Sigmoid colon (tissue), 7 donors: ENCODE data around the gene CTNND2. TPM values are rescaled to one million over a fixed set of nuclear protein-coding genes. Genes with fewer than 3 reads are reported as not detected.

Experiments
- DNase-seq: peaks from one replicate; pipeline ENCODE4 v3.0.0-alpha.2; 2019
- H3K27ac ChIP-seq, 4 donors: fragments of 200-600 bp; sonication (generic); one replicate each; pipeline ENCODE4 v1.5.1; 2016 to 2019; ENCODE audit warnings: mild to moderate bottlenecking in 1 of 4
- H3K27me3 ChIP-seq, 3 donors: fragments of 200-600 bp; sonication (generic); one replicate each; pipeline ENCODE4 v1.5.1; 2019; ENCODE audit warnings: mild to moderate bottlenecking in 1 of 3
- H3K36me3 ChIP-seq, 4 donors: fragments of 200-600 bp; sonication (generic); one replicate each; pipeline ENCODE4 v1.5.1; 2016 to 2019
- H3K4me1 ChIP-seq, 4 donors: fragments of 200-600 bp; sonication (generic); one replicate each; pipeline ENCODE4 v1.5.1; 2017 to 2019
- H3K4me3 ChIP-seq, 4 donors: fragments of 200-600 bp; sonication (generic); one replicate each; pipeline ENCODE4 v1.5.1; 2017 to 2019; ENCODE audit warnings: mild to moderate bottlenecking in 2 of 4, moderate library complexity in 1 of 4
- H3K9me3 ChIP-seq, 4 donors: fragments of 200-600 bp in 3 of 4; sonication (generic) in 3 of 4; one replicate each; pipeline versions ENCODE4 v1.5.1 to v1.6.1; 2013 to 2019
- CTCF ChIP-seq, 4 experiments: fragments of 450-650 bp in 3 of 4; fragments of 200-600 bp in 1 of 4; IDR thresholded peaks; one replicate each; pipeline ENCODE4 v1.5.1; 2016 to 2019; ENCODE audit warnings: antibody characterized with exemption in 4 of 4, mild to moderate bottlenecking in 3 of 4, moderate library complexity in 2 of 4
- EP300 ChIP-seq, 4 donors: sonication (generic); formaldehyde crosslinking; IDR thresholded peaks; one replicate each; pipeline ENCODE4 v1.6.1; 2017; ENCODE audit warnings: antibody characterized with exemption in 4 of 4
- POLR2A ChIP-seq, 2 donors: fragments of 450-650 bp; IDR thresholded peaks; one replicate each; pipeline ENCODE4 v1.6.1; 2016; ENCODE audit warnings: antibody characterized with exemption in 2 of 2, mild to moderate bottlenecking in 2 of 2, moderate library complexity in 2 of 2
- POLR2AphosphoS5 ChIP-seq, 4 donors: sonication (generic); formaldehyde crosslinking; IDR thresholded peaks; one replicate each; pipeline ENCODE4 v1.6.1; 2017; ENCODE audit warnings: antibody characterized with exemption in 4 of 4
- WGBS, 2 donors: extraction: QIAGEN DNeasy Blood & Tissue Kit; methylation state at CpG; one replicate each; pipeline ENCODE4 v1.1.7; 2013; 5-methylcytosine and 5-hydroxymethylcytosine counted together
- intact Hi-C: fragments of 100-400 bp; cut with DNase I; formaldehyde crosslinking; loops from one replicate; pipeline ENCODE4 v1.15.1; 2023
- polyA plus RNA-seq, 3 donors: library from polyadenylated mRNA; stranded (reverse); fragments of 200-250 nt; gene quantifications; one replicate each; pipeline ENCODE4 v1.2.3, GENCODE V29; 2013
- total RNA-seq, 4 donors: library from RNA; depleted of rRNA; stranded (reverse); fragments of >200 nt; gene quantifications; one replicate each; pipeline ENCODE4 v1.1.0, GENCODE V29; 2016
- donor health status: healthy with polysubstance abuse.
- donor health status: Bipolar disorder and iron deficiency.
- donor health status: healthy.

The CTNND2 gene
- total and polyA plus RNA-seq, 7 donors: 0.36 to 2.5 (median 0.84) TPM; not detected in 1

DNA sequence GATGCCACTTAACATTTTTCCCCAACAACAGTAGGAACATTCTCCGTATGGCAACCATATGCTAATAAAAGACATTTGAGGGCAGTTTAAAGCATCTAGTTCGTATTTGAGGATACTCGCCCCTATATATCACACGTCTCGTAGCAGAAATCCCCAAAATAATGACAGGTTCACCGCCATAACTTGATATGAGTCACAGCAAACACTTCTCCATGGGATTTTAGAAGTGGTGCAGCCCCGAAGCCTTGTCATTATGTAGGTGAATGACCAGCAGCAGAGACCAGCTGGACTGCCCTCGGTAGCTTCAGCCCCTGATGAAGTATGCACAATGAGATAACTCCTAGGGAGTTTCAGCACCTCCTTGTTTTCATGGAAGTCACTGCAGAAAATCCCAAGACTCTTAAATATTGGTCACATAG lies 2.0 kb downstream of the CTNND2 start:
- 69 to 71% methylated on average over 8 of the region's 8 CpGs for WGBS, 2 donors
- Histone ChIP-seq H3K27me3 (peaks cover 7 to 46% (median 13%) of the 10 kb centered on the region in 3 donors), H3K4me3 (no peak overlapping the region), H3K4me1 (peaks cover 0 to 8% (median 5%) of the 10 kb centered on the region in 4 donors), H3K36me3 (no peaks in the 10 kb centered on the region), H3K27ac (no peak overlapping the region), H3K9me3 (no peaks in the 10 kb centered on the region)
- DNase-seq: no peak
- TF ChIP-seq EP300 (IDR thresholded peaks at IDR 0.05) (no peak), POLR2AphosphoS5 (IDR thresholded peaks at IDR 0.05) (no peak)
- intact Hi-C loops: no loop called here

DNA sequence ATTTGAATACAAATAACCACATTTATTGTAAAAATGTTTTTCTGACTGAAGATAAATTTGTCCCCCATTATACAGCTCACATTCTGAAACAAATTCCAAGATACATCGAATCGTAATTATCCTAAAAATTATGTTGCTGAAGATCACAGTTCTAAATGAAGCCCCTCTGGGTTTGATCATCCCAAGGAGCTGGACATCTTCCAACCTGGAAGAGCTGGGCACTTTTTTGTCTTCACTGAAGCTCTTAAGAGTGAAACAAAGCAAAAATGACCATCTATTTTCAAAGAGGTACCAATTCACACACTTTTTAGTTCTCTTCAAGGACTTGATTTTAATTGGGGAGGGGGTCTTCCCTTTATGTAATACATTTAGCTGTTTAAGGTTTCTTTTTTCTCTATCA lies 5.5 kb downstream of the CTNND2 start:
- WGBS, 2 donors: 88 to 89% methylated on average over 2 of the region's 2 CpGs
- no peak for DNase-seq
- TF ChIP-seq CTCF (IDR thresholded peaks at IDR 0.05) (no peak), POLR2AphosphoS5 (IDR thresholded peaks at IDR 0.05) (no peak), EP300 (IDR thresholded peaks at IDR 0.05) (no peak), POLR2A (IDR thresholded peaks at IDR 0.05) (no peak)
- Histone ChIP-seq H3K27me3 (peaks cover 7 to 19% (median 10%) of the 10 kb centered on the region in 3 donors), H3K27ac (no peak overlapping the region), H3K36me3 (no peaks in the 10 kb centered on the region), H3K9me3 (no peaks in the 10 kb centered on the region), H3K4me1 (peaks cover 0 to 8% (median 5%) of the 10 kb centered on the region in 4 donors), H3K4me3 (no peak overlapping the region)
- intact Hi-C loops: no loop called here

DNA sequence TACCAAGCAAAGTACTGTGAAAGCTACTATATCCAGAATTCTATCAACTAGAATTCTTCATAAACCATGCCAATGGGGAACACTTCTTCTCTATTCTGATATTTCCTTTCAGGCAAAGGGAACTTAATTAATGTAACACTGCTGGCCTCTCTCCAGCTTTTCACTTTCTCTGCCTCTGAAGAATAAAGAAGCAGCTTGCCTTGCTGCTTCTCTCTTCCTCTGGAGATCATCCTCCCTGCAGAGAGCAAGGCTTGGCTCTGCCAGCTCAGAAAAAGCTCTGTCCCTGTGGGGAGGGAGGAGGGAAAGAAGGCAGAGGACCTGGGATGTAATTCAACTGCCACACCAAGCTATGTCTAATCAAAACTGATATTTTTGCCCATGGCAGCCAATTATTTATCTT lies 6.5 kb downstream of the CTNND2 start:
- intact Hi-C loops: no loop called here
- peaks cover 4 to 9% (median 5%) of the 10 kb centered on the region in 3 donors for H3K27me3 ChIP-seq
- no peaks in the 10 kb centered on the region for H3K36me3 ChIP-seq
- TF ChIP-seq POLR2AphosphoS5 (IDR thresholded peaks at IDR 0.05): no peak
- no peak for TF ChIP-seq EP300 (IDR thresholded peaks at IDR 0.05)
- TF ChIP-seq CTCF (IDR thresholded peaks at IDR 0.05): no peak
- no peak for TF ChIP-seq POLR2A (IDR thresholded peaks at IDR 0.05)
- no peaks in the 10 kb centered on the region for H3K4me1 ChIP-seq
- no peak overlapping the region for H3K27ac ChIP-seq
- no peak overlapping the region for H3K4me3 ChIP-seq
- no peak for DNase-seq
- no peaks in the 10 kb centered on the region for H3K9me3 ChIP-seq

DNA sequence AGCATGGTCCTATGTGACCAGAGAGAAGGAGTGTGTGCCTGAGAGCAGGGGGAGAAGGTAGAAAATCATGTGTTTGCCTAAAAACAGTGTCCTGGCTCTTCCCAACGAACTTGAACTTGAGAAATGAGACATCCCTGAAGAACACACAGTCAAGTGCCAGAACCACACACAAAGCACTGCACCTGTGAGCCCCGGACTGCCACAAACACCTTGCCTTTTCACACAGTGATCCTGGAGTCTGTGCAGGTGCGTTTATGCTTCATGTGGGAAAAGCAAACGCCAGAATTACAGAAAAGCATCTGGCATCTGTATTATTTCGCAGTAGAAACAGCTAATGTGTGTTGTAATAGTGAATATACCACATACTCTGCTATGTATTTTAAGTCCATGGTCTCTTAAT lies 9.3 kb downstream of the CTNND2 start:
- intact Hi-C loops: no loop called here

DNA sequence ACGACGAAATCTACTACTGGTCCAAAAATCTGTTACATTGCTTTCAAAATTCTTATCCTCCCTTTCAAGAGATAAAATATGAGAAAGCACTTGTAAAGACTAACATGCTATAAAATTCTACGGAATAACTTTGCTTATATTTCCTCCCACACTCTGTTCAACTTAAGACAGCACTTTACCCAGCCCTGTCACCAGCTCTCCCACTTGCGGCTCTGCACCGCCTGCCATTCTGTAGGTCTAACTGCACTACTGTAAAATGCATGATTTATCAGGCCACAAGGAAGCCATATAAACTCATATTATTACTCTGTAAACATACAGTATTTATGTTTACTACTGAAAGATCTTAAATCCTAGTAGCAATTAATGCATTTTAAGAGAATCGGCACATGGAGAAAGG lies 11.4 kb downstream of the CTNND2 start:
- H3K27ac ChIP-seq: no peak overlapping the region
- no peak for DNase-seq
- TF ChIP-seq POLR2AphosphoS5 (IDR thresholded peaks at IDR 0.05) (no peak), POLR2A (IDR thresholded peaks at IDR 0.05) (no peak), CTCF (IDR thresholded peaks at IDR 0.05) (no peak), EP300 (IDR thresholded peaks at IDR 0.05) (no peak)
- no peak overlapping the region for H3K4me3 ChIP-seq
- WGBS, 2 donors: 51 to 65% methylated on average over 6 of the region's 6 CpGs
- intact Hi-C loops: no loop called here
- no peaks in the 10 kb centered on the region for H3K4me1 ChIP-seq
- H3K36me3 ChIP-seq: no peaks in the 10 kb centered on the region
- no peaks in the 10 kb centered on the region for H3K9me3 ChIP-seq
- no peaks in the 10 kb centered on the region for H3K27me3 ChIP-seq

More for the DNA sequence above, 9.3 kb downstream of the CTNND2 start:
- no peak for TF ChIP-seq POLR2AphosphoS5 (IDR thresholded peaks at IDR 0.05)
- no peak for TF ChIP-seq CTCF (IDR thresholded peaks at IDR 0.05)
- no peak for TF ChIP-seq POLR2A (IDR thresholded peaks at IDR 0.05)
- TF ChIP-seq EP300 (IDR thresholded peaks at IDR 0.05): no peak
- Histone ChIP-seq H3K27me3 (no peaks in the 10 kb centered on the region), H3K36me3 (no peaks in the 10 kb centered on the region), H3K27ac (no peak overlapping the region), H3K9me3 (no peaks in the 10 kb centered on the region), H3K4me1 (no peaks in the 10 kb centered on the region), H3K4me3 (no peak overlapping the region)
- DNase-seq: no peak
- WGBS, 2 donors: 58 to 64% methylated on average over 5 of the region's 5 CpGs
